GM21786 (cell line): ENCODE data around the gene TMEM255B.

Source experiments
- ATAC-seq: cut with Tn5 transposase; IDR thresholded peaks from one replicate; pipeline ENCODE4 v1.9.1; 2021; ENCODE audit not compliant: unreplicated experiment

Gene TMEM255B

DNA sequence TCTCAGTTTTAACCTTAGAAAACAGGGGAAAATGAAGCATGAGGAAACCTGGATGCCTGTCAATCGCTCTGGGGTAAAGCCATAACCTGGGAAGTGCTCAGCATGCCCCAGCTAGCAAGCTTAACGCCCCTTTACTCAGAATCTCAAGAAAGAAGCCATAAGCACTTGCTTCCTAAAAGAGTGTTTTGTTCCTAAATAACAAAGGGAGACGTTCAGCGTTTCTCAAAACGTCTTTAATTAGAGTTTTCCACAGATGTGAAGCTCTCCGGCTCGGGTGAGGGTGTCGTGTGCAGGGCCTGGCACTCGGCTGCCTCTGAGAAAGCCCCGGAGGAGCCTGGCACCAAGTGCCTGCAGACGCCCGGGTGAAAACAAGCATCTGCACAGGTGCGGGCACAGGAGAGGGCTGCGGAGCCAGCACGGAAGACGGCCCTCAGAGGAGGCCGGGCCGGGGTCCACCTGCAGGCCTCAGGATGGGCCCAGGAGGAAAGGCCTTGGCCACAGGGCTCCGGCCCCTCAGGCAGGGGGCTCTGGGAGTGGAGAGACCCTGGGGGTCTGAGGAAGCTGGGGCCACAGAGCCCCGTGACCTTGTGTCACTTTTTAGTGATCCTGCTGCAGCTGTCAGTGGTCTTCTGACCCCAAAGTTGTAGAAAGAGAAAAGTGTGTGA lies 98.6 kb downstream of the TMEM255B start:
- ATAC-seq: no peak

DNA sequence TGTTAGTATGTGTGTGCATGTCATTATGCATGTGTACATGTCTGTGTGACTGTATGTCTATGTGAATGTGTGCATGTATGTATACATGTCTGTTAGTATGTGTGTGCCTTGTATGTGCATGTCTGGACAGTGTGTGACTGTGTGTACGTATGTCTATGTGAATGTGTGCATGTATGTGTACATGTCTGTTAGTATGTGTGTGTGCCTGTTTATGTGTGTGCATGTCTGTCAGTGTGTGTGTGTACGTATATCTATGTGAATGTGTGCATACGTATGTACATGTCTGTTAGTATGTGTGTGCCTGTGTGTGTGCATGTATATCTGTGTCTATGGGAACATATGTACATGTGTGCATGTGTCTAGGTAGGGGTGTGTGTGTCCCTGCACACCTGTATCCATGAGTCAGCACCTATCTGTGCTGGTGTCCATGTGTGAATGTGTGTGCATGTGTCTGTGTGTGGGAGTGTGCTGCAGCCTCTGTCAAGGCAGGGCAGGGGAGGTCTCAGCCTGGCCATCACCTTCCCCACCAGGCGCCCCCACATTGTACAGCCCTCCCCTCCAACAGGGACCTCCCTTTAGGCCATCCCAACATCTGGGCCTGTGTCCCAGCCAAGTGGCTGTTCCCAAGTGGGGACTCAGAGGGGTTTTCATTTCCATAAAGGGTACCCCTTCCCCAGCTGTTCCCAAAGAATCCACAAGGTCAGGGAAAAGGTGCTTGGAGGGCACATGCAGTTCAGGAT lies 100.5 kb downstream of the TMEM255B start:
- ATAC-seq: no peak

DNA sequence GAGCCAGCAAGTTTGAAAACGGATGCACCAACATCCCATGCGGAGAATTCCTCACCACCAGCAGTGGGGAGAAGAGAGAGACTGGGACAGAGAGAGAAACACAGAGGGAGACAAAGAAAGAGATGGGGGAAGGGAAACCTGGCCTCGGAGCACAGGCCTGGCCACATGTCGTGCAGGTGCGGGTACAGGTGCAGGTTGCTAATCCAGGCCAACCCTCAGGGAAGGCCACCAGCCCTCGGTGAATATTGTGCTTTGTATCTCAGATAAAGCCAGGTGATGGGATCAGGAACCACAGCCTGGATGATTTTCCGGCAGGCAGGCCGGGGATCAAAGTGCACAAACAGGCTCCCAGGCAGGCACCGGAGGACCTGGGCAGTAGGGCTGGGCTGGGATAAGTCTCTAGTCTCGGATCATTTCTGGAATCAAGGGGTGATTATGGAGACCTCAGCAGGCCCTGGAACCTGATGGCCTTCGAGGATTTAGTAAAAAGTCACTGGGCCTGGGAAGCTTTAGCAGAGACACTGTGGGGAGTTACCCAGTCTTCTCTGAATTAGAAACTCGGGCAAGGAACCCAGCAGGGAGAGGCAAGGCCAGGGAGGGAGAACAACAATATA lies 101.1 kb downstream of the TMEM255B start:
- no peak for ATAC-seq

GRCh38 chr13:113860665-113861432 lies 101.8 kb downstream of the TMEM255B start:
- ATAC-seq: no peak

DNA sequence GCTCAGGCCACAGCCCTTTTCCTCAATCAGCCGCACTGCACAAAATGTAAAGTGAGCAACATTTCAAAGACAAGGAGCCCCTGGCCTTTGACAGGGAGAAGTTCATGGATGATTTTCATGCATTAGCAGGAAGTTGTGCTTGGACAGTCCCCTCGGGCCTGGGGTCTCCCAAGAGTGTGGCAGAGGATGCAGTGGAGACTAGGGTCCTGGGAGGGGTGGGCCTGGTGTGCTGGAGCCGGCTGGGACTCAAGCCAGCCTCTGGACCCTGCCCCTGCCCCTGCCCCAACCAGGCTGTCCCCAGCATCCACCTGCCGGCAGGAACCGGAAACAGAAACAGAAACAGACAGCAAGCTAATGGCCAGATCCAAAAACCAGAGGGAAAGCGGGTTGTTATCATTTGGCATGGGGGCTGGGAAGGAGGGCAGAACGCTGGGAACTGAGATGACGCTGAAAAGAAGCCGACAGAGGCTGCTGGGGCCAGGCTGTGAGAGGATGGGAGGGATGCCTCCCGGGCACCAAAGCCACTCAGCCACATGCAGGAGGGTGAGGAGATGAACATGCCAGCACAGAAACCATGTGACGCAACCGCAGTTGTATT lies 102.5 kb downstream of the TMEM255B start:
- no peak for ATAC-seq

GRCh38 chr13:113862191-113862930 lies 103.3 kb downstream of the TMEM255B start:
- no peak for ATAC-seq

- no peak for ATAC-seq
These were observed 104.0 kb downstream of the TMEM255B start for GRCh38 chr13:113862931-113863523.

DNA sequence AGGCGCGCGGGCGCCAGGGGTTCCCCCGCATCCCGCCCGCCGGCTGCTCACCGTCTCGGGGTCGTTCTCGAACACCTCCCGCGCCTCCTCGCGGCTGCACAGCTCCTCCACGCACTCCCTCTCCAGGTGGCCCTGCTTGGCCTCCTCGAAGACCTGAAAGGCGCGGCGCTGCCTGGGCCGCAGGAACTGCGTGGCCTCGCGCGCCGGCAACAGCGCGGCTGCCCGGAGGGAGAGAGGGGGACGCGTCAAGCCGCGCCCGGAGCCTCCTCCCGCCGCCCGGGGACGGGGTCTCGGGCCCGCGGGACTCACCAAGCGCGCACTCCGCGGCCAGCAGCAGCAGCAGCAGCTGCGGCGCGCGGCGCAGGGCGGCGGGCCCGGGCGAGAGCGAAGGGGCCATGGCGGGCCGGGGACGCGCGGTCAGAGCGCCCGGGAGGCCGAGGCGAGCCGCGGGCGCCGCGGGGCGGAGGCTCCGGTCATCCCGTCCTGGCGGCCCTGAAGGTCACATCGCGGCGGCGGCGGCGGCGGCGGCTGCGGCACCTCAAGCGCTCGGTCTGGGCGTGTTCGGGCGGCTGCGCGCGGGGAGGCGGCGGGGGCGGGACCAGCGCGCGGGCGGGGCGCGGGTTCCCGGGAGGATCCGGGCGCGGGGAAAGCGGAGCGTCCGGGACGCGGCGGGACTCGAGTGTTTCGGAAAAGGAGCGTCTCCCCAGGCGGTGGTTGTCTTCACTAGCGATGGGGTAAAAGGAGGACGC lies 104.7 kb downstream of the TMEM255B start, which contains the start of gene GAS6:
GAS6 (minus strand) TSS at position 553 of the 749 bp plus-strand sequence; CDS start at position 397, 156 bp downstream.
- no peak for ATAC-seq

- ATAC-seq: no peak
These were observed 105.4 kb downstream of the TMEM255B start for GRCh38 chr13:113864273-113864890.

DNA sequence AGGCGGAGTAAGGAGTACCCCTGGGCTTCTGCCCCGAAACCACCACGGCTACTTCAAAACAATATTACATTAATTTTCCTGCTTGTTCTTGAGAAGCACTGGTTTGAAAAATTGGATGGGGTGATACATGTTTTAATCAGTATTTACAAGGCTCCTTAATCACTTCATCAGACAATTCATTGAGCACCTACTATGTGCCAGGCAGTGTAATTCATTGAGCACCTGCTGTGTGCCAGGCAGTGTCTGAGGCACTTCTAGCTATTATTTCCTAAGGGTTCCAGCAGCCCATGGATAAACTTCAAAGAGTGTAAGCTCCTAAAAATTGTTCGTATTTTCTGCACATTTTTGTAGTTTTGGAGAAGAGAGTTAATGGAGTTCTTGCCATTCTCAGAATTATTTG lies 106.4 kb downstream of the TMEM255B start:
- ATAC-seq: no peak
